ENCODE results near the gene CXCL17. TPM values are rescaled to one million over a fixed set of nuclear protein-coding genes. Genes with fewer than 3 reads are reported as not detected.
"Not testable (repeated sequence)": the region's sequence is repeated elsewhere in the genome, so short reads cannot be mapped to it uniquely, and the experiment has no call there.

The CXCL17 gene
- total RNA-seq, 2 donors from 2014 or later: not detected

- Mint-ChIP-seq H3K4me1 (ENCODE audit: low read depth) (no peaks in the 10 kb centered on the region), H3K36me3 (ENCODE audit: insufficient read depth in 2 of 2) (no peaks in the 10 kb centered on the region), H3K27me3 (ENCODE audit: low read depth) (no peaks in the 10 kb centered on the region), H3K9me3 (no peaks in the 10 kb centered on the region), H3K27ac (no peak overlapping the region), H3K4me3 (no peak overlapping the region)
- DNase-seq (no peak), ATAC-seq (replicated peaks in 1 of 2) (no peak)
Measured at GRCh38 chr19:42452590-42452989, 9.8 kb upstream of the CXCL17 start.

GRCh38 chr19:42450314-42450934 is 7.7 kb upstream of the CXCL17 start:
- DNase-seq (peak; percentile 74 to 80), ATAC-seq (replicated peaks in 1 of 2) (peak; percentile 99 to 100)
- Mint-ChIP-seq H3K4me1 (ENCODE audit: low read depth) (no peaks in the 10 kb centered on the region), H3K27ac (no peak overlapping the region), H3K36me3 (ENCODE audit: insufficient read depth in 2 of 2) (no peaks in the 10 kb centered on the region), H3K27me3 (ENCODE audit: low read depth) (no peaks in the 10 kb centered on the region), H3K4me3 (no peak overlapping the region), H3K9me3 (no peaks in the 10 kb centered on the region)

GRCh38 chr19:42448306-42448705 is 5.6 kb upstream of the CXCL17 start:
- H3K36me3 Mint-ChIP-seq (ENCODE audit: insufficient read depth in 2 of 2); DNase-seq; H3K27me3 Mint-ChIP-seq (ENCODE audit: low read depth); H3K4me1 Mint-ChIP-seq (ENCODE audit: low read depth); H3K4me3 Mint-ChIP-seq; H3K27ac Mint-ChIP-seq; H3K9me3 Mint-ChIP-seq; ATAC-seq (replicated peaks in 1 of 2): not testable (repeated sequence)

- no peak for DNase-seq
- Mint-ChIP-seq H3K36me3 (ENCODE audit: insufficient read depth in 2 of 2) (no peaks in the 10 kb centered on the region), H3K9me3 (no peaks in the 10 kb centered on the region), H3K27ac (no peak overlapping the region), H3K4me1 (ENCODE audit: low read depth) (peaks cover 5% of the 10 kb centered on the region), H3K4me3 (no peak overlapping the region), H3K27me3 (ENCODE audit: low read depth) (no peaks in the 10 kb centered on the region)
- ATAC-seq (replicated peaks in 1 of 2): no peak
Measured at GRCh38 chr19:42445948-42446347, 3.2 kb upstream of the CXCL17 start.

- H3K36me3 Mint-ChIP-seq (ENCODE audit: insufficient read depth in 2 of 2): no peaks in the 10 kb centered on the region
- no peak overlapping the region for H3K27ac Mint-ChIP-seq
- ATAC-seq (replicated peaks in 1 of 2): no peak
Measured at GRCh38 chr19:42443944-42444398, 1.2 kb upstream of the CXCL17 start.

GRCh38 chr19:42441049-42441445 is 1.7 kb downstream of the CXCL17 start:
- no peaks in the 10 kb centered on the region for H3K36me3 Mint-ChIP-seq (ENCODE audit: insufficient read depth in 2 of 2)
- no peaks in the 10 kb centered on the region for H3K9me3 Mint-ChIP-seq
- H3K4me3 Mint-ChIP-seq: no peak overlapping the region
- peak; percentile 16 to 27 for ATAC-seq (replicated peaks in 1 of 2)
- no peak for DNase-seq
- H3K4me1 Mint-ChIP-seq (ENCODE audit: low read depth): peaks cover 23% of the 10 kb centered on the region
- no peak overlapping the region for H3K27ac Mint-ChIP-seq
- no peaks in the 10 kb centered on the region for H3K27me3 Mint-ChIP-seq (ENCODE audit: low read depth)

More at GRCh38 chr19:42443944-42444398, 1.2 kb upstream of the CXCL17 start:
- H3K4me3 Mint-ChIP-seq: no peak overlapping the region
- H3K4me1 Mint-ChIP-seq (ENCODE audit: low read depth): peaks cover 14% of the 10 kb centered on the region
- no peak for DNase-seq
- H3K27me3 Mint-ChIP-seq (ENCODE audit: low read depth): no peaks in the 10 kb centered on the region
- H3K9me3 Mint-ChIP-seq: no peaks in the 10 kb centered on the region

- no peaks in the 10 kb centered on the region for H3K27me3 Mint-ChIP-seq (ENCODE audit: low read depth)
- peak overlapping the region in 1 of 2 donors; percentile 49 for H3K4me3 Mint-ChIP-seq
- ATAC-seq (replicated peaks in 1 of 2) (peak; percentile 77 to 78), DNase-seq (peak; percentile 81 to 89)
- no peaks in the 10 kb centered on the region for H3K36me3 Mint-ChIP-seq (ENCODE audit: insufficient read depth in 2 of 2)
- no peak overlapping the region for H3K27ac Mint-ChIP-seq
- H3K4me1 Mint-ChIP-seq (ENCODE audit: low read depth): peaks cover 23% of the 10 kb centered on the region
- H3K9me3 Mint-ChIP-seq: no peaks in the 10 kb centered on the region
Measured at GRCh38 chr19:42440357-42441048, 2.2 kb downstream of the CXCL17 start.

GRCh38 chr19:42436006-42436405 is 6.7 kb downstream of the CXCL17 start:
- no peak for DNase-seq
- Mint-ChIP-seq H3K27me3 (ENCODE audit: low read depth) (no peaks in the 10 kb centered on the region), H3K9me3 (no peaks in the 10 kb centered on the region), H3K4me1 (ENCODE audit: low read depth) (peaks cover 23% of the 10 kb centered on the region), H3K27ac (no peak overlapping the region), H3K4me3 (no peak overlapping the region), H3K36me3 (ENCODE audit: insufficient read depth in 2 of 2) (no peaks in the 10 kb centered on the region)
- no peak for ATAC-seq (replicated peaks in 1 of 2)

GRCh38 chr19:42435316-42435715 is 7.4 kb downstream of the CXCL17 start:
- no peaks in the 10 kb centered on the region for H3K27me3 Mint-ChIP-seq (ENCODE audit: low read depth)
- no peaks in the 10 kb centered on the region for H3K9me3 Mint-ChIP-seq
- H3K4me1 Mint-ChIP-seq (ENCODE audit: low read depth): peaks cover 16% of the 10 kb centered on the region
- ATAC-seq (replicated peaks in 1 of 2) (no peak), DNase-seq (no peak)
- no peaks in the 10 kb centered on the region for H3K36me3 Mint-ChIP-seq (ENCODE audit: insufficient read depth in 2 of 2)
- no peak overlapping the region for H3K4me3 Mint-ChIP-seq
- H3K27ac Mint-ChIP-seq: no peak overlapping the region

GRCh38 chr19:42433503-42434260 is 9.1 kb downstream of the CXCL17 start:
- peak; percentile 70 to 75 for DNase-seq
- Mint-ChIP-seq H3K27me3 (ENCODE audit: low read depth) (no peaks in the 10 kb centered on the region), H3K9me3 (no peaks in the 10 kb centered on the region), H3K27ac (no peak overlapping the region), H3K4me3 (peak overlapping the region in 1 of 2 donors; percentile 61), H3K36me3 (ENCODE audit: insufficient read depth in 2 of 2) (no peaks in the 10 kb centered on the region), H3K4me1 (ENCODE audit: low read depth) (peaks cover 11% of the 10 kb centered on the region)
- peak; percentile 73 to 85 for ATAC-seq (replicated peaks in 1 of 2)

GRCh38 chr19:42431486-42431885 is 11.3 kb downstream of the CXCL17 start:
- ATAC-seq (replicated peaks in 1 of 2) (no peak), DNase-seq (no peak)
- H3K27ac Mint-ChIP-seq: no peak overlapping the region
- H3K4me1 Mint-ChIP-seq (ENCODE audit: low read depth): peaks cover 4% of the 10 kb centered on the region
- no peaks in the 10 kb centered on the region for H3K36me3 Mint-ChIP-seq (ENCODE audit: insufficient read depth in 2 of 2)
- H3K27me3 Mint-ChIP-seq (ENCODE audit: low read depth): no peaks in the 10 kb centered on the region
- no peaks in the 10 kb centered on the region for H3K9me3 Mint-ChIP-seq
- no peak overlapping the region for H3K4me3 Mint-ChIP-seq

- ATAC-seq (replicated peaks in 1 of 2): no peak
- no peaks in the 10 kb centered on the region for H3K27me3 Mint-ChIP-seq (ENCODE audit: low read depth)
- no peak for DNase-seq
- H3K4me3 Mint-ChIP-seq: no peak overlapping the region
- peaks cover 4% of the 10 kb centered on the region for H3K4me1 Mint-ChIP-seq (ENCODE audit: low read depth)
- no peaks in the 10 kb centered on the region for H3K9me3 Mint-ChIP-seq
- H3K36me3 Mint-ChIP-seq (ENCODE audit: insufficient read depth in 2 of 2): no peaks in the 10 kb centered on the region
- H3K27ac Mint-ChIP-seq: no peak overlapping the region
Measured at GRCh38 chr19:42428676-42429075, 14.1 kb downstream of the CXCL17 start.

- Mint-ChIP-seq H3K27me3 (ENCODE audit: low read depth) (no peaks in the 10 kb centered on the region), H3K4me1 (ENCODE audit: low read depth) (peaks cover 6% of the 10 kb centered on the region), H3K27ac (no peak within 1 kb of the TSS), H3K36me3 (ENCODE audit: insufficient read depth in 2 of 2) (no peaks in the 10 kb centered on the region), H3K9me3 (no peaks in the 10 kb centered on the region), H3K4me3 (no peak within 1 kb of the TSS)
- ATAC-seq (replicated peaks in 1 of 2) (no peak), DNase-seq (no peak)
Measured at GRCh38 chr19:42427313-42427712, 15.4 kb downstream of the CXCL17 start, which contains the start of gene LIPE. LIPE (minus strand) TSS chr19:42427388; CDS start chr19:42427149, 239 bp downstream.

All from activated T-cell treated with anti-CD3 and anti-CD28 coated beads, Interleukin-2, amount 50 U/mL, for 72 hours (primary cell).